ENCODE measurements around the gene SPATS2. TPM values are rescaled to one million over a fixed set of nuclear protein-coding genes. Genes with fewer than 3 reads are reported as not detected.

SPATS2 gene
- total and polyA plus RNA-seq, 2 of the 4 experiments (the other 2 are of a cell fraction), result 50.6 to 63.3 TPM

DNA sequence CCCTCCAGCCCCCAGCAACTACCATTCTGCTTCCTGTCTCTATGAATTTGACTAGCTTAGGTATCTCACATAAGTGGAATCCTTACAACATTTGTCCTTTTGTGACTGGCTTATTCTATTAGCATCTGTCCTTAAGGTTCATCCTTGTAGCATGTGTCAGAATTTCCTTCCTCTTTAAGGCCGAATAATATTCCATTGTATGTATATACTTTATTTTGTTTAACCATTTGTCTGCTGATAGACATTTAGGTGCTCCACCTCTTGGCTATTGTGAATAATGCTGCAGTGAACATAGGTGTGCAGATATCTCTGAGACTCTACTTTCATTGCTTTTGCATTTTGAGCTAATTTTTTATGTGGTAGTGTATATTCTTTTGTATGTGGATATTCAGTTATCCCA is 75.7 kb downstream of the SPATS2 start:
- no peak overlapping the region for H3K14ac ChIP-seq (replicated peaks; ENCODE audit: low read depth, low read length)
- intact Hi-C loops (cut with micrococcal nuclease), result no loop called here

More for the DNA sequence above, 75.7 kb downstream of the SPATS2 start:
- Histone ChIP-seq H3K9me1 (ENCODE audit: insufficient read depth, low read length) (peaks cover 6% of the 10 kb centered on the region), H4K20me1 (ENCODE audit: insufficient read depth, low read length) (peaks cover 14% of the 10 kb centered on the region; the same call in 1 of the 2 replicates), H3K27me3 (ENCODE audit: control insufficient read depth, insufficient read depth, low read length) (no peaks in the 10 kb centered on the region), H3K9ac (ENCODE audit: low read depth, low read length) (no peak overlapping the region), H3K23ac (ENCODE audit: low read depth, low read length) (no peak overlapping the region), H2AK5ac (ENCODE audit: low read depth, low read length) (no peak overlapping the region), H2BK5ac (ENCODE audit: low read depth, low read length, poor library complexity, severe bottlenecking) (no peak overlapping the region), H2BK20ac (ENCODE audit: low read depth, low read length) (no peak overlapping the region), H3K4me2 (ENCODE audit: low read depth, low read length) (no peak overlapping the region), H2AK9ac (replicated peaks; ENCODE audit: low read depth, low read length, poor library complexity) (no peak overlapping the region), H3K4ac (ENCODE audit: low read depth, low read length) (no peak overlapping the region), H3K4me3 (ENCODE audit: insufficient read depth, low read depth, low read length) (no peak overlapping the region), H4K8ac (ENCODE audit: low read depth in 2 of 2, low read length in 2 of 2) (no peak overlapping the region), H2BK15ac (ENCODE audit: low read depth, low read length) (no peak overlapping the region), H3K79me1 (ENCODE audit: low read depth in 1 of 2, low read length in 2 of 2) (peaks cover 23 to 51% of the 10 kb centered on the region in 2 experiments), H3K27ac (ENCODE audit: insufficient read depth, low read length) (no peak overlapping the region), H3K4me1 (ENCODE audit: control insufficient read depth, insufficient read depth, low read length) (no peaks in the 10 kb centered on the region; the same call in 1 of the 2 replicates), H4K5ac (ENCODE audit: low read depth, low read length) (no peak overlapping the region), H3K18ac (ENCODE audit: low read depth, low read length) (no peak overlapping the region), H3K56ac (ENCODE audit: extremely low read depth, insufficient read depth, low read length) (no peak overlapping the region), H3K36me3 (ENCODE audit: control insufficient read depth, insufficient read depth, low read length) (no peaks in the 10 kb centered on the region), H2AFZ (replicated peaks; ENCODE audit: low read length, poor library complexity) (no peak overlapping the region), H4K91ac (ENCODE audit: insufficient read depth, low read depth, low read length) (no peak overlapping the region), H3K9me3 (ENCODE audit: control insufficient read depth, insufficient read depth, low read length) (peaks cover 2% of the 10 kb centered on the region; the same call in 1 of the 2 replicates), H2BK120ac (ENCODE audit: low read depth, low read length) (no peak overlapping the region)
- ATAC-seq (ENCODE audit: low read depth) (no peak), DNase-seq (no peak)
- WGBS, 2 experiments (ENCODE audit: extremely low coverage in 2 of 2, insufficient read length in 1 of 2), result no CpG with 5 or more reads among the region's 1 CpG
- TF ChIP-seq SMC3 (IDR thresholded peaks at IDR 0.05; ENCODE audit: low read depth, low read length) (no peak), CEBPB (IDR thresholded peaks at IDR 0.05; ENCODE audit: low read depth, low read length) (no peak), NFE2L2 (IDR thresholded peaks at IDR 0.05; ENCODE audit: low read depth, low read length) (no peak), FOS (IDR thresholded peaks at IDR 0.05; ENCODE audit: low read depth, low read length) (no peak), POLR2A (IDR thresholded peaks at IDR 0.05; ENCODE audit: low read depth, low read length) (no peak), RCOR1 (IDR thresholded peaks at IDR 0.05; ENCODE audit: insufficient replicate concordance, low read length) (no peak), MAFK (IDR thresholded peaks at IDR 0.05; ENCODE audit: low read depth, low read length) (no peak), RFX5 (IDR thresholded peaks at IDR 0.05; ENCODE audit: low read depth, low read length) (no peak), MXI1 (IDR thresholded peaks at IDR 0.05; ENCODE audit: borderline replicate concordance, low read depth, low read length) (no peak), MAZ (IDR thresholded peaks at IDR 0.05; ENCODE audit: borderline replicate concordance, low read depth, low read length) (no peak), RAD21 (IDR thresholded peaks at IDR 0.05; ENCODE audit: low read length) (no peak), CHD1 (IDR thresholded peaks at IDR 0.05; ENCODE audit: low read depth, low read length) (no peak), BHLHE40 (IDR thresholded peaks at IDR 0.05; ENCODE audit: low read depth, low read length) (no peak)
- TF ChIP-seq, protein P1, sequence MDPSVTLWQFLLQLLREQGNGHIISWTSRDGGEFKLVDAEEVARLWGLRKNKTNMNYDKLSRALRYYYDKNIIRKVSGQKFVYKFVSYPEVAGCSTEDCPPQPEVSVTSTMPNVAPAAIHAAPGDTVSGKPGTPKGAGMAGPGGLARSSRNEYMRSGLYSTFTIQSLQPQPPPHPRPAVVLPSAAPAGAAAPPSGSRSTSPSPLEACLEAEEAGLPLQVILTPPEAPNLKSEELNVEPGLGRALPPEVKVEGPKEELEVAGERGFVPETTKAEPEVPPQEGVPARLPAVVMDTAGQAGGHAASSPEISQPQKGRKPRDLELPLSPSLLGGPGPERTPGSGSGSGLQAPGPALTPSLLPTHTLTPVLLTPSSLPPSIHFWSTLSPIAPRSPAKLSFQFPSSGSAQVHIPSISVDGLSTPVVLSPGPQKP (IDR thresholded peaks at IDR 0.05; ENCODE audit: borderline replicate concordance, low read depth, low read length), result no peak
- TF ChIP-seq, protein P2, sequence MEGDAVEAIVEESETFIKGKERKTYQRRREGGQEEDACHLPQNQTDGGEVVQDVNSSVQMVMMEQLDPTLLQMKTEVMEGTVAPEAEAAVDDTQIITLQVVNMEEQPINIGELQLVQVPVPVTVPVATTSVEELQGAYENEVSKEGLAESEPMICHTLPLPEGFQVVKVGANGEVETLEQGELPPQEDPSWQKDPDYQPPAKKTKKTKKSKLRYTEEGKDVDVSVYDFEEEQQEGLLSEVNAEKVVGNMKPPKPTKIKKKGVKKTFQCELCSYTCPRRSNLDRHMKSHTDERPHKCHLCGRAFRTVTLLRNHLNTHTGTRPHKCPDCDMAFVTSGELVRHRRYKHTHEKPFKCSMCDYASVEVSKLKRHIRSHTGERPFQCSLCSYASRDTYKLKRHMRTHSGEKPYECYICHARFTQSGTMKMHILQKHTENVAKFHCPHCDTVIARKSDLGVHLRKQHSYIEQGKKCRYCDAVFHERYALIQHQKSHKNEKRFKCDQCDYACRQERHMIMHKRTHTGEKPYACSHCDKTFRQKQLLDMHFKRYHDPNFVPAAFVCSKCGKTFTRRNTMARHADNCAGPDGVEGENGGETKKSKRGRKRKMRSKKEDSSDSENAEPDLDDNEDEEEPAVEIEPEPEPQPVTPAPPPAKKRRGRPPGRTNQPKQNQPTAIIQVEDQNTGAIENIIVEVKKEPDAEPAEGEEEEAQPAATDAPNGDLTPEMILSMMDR (conservative IDR thresholded peaks at IDR 0.05; ENCODE audit: low read depth, low read length), result no peak
- TF ChIP-seq, protein P3, sequence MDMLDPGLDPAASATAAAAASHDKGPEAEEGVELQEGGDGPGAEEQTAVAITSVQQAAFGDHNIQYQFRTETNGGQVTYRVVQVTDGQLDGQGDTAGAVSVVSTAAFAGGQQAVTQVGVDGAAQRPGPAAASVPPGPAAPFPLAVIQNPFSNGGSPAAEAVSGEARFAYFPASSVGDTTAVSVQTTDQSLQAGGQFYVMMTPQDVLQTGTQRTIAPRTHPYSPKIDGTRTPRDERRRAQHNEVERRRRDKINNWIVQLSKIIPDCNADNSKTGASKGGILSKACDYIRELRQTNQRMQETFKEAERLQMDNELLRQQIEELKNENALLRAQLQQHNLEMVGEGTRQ (IDR thresholded peaks at IDR 0.05; ENCODE audit: low read depth, low read length), result no peak
- ChIA-PET CTCF (no interaction called here), POLR2A (ENCODE audit: unreplicated experiment) (no interaction called here)
- no TSS peak for BruUV-seq (replicated peaks)
- in situ Hi-C loops (cut with MboI; ENCODE audit: low sequenced_read_pairs), result no loop called here
- dilution Hi-C loops (cut with HindIII; ENCODE audit: low sequenced_read_pairs, unreplicated experiment), result no loop called here

Measured in IMR-90 (cell line).